CD8-positive, alpha-beta memory T cell (primary cell): Measurements from ENCODE around the gene ACACB. TPM values are rescaled to one million over a fixed set of nuclear protein-coding genes. Genes with fewer than 3 reads are reported as not detected.

Experiments used
- CTCF ChIA-PET: fragments of 350-600 bp; sonication (Branson Sonifier 250); formaldehyde crosslinking; loops from one replicate; lab custom pipeline; 2021; ENCODE audit warnings: antibody characterized with exemption; lab: Charles Lee
- POLR2A ChIA-PET: fragments of 350-600 bp; sonication (Branson Sonifier 250); formaldehyde crosslinking; loops from one replicate; lab custom pipeline; 2021; ENCODE audit warnings: antibody characterized with exemption; lab: Charles Lee
- DNase-seq, 5 donors: peaks; one replicate each; pipeline versions ENCODE4 v3.0.0 to v3.0.0-alpha.2; 2020 to 2022; ENCODE audit warnings: mixed read lengths in 1 of 5
- H3K27ac ChIP-seq: one replicate; pipeline ENCODE4 v1.7.0; 2013; ENCODE audit warnings: low read depth, mild to moderate bottlenecking, low read length, moderate library complexity
- H3K27me3 ChIP-seq: 2 replicates; pipeline ENCODE4 v1.7.0; 2013; ENCODE audit warnings: low read length, mild to moderate bottlenecking; ENCODE audit not compliant: insufficient read depth, poor library complexity, severe bottlenecking
- H3K36me3 ChIP-seq: 2 replicates; pipeline ENCODE4 v1.7.0; 2013; ENCODE audit warnings: mild to moderate bottlenecking, low read length, moderate library complexity; ENCODE audit not compliant: insufficient read depth
- H3K4me1 ChIP-seq: 2 replicates; pipeline ENCODE4 v1.7.0; 2013; ENCODE audit warnings: mild to moderate bottlenecking, low read length, moderate library complexity; ENCODE audit not compliant: insufficient read depth
- H3K4me3 ChIP-seq: 2 replicates; pipeline ENCODE4 v1.7.0; 2013; ENCODE audit warnings: mild to moderate bottlenecking, low read length
- H3K9me3 ChIP-seq: 2 replicates; pipeline ENCODE4 v1.7.0; 2013; ENCODE audit warnings: mild to moderate bottlenecking, low read length
- H3K27ac Mint-ChIP-seq, 8 donors: one replicate each; pipeline ENCODE4 v1.8.0; 2020 to 2021; ENCODE audit warnings: mixed read lengths in 8 of 8, mild to moderate bottlenecking in 6 of 8, inconsistent platforms in 3 of 8, moderate library complexity in 3 of 8
- H3K27me3 Mint-ChIP-seq, 2 donors: one replicate each; pipeline ENCODE4 v1.8.0; 2020 to 2021; ENCODE audit warnings: mixed read lengths in 2 of 2, mild to moderate bottlenecking in 1 of 2, moderate library complexity in 1 of 2
- H3K36me3 Mint-ChIP-seq, 3 donors: one replicate each; pipeline ENCODE4 v1.8.0; 2020 to 2021; ENCODE audit warnings: mixed read lengths in 3 of 3, inconsistent platforms in 1 of 3, mild to moderate bottlenecking in 1 of 3
- H3K4me1 Mint-ChIP-seq, 3 donors: one replicate each; pipeline ENCODE4 v1.8.0; 2020 to 2021; ENCODE audit warnings: mixed read lengths in 3 of 3, inconsistent platforms in 1 of 3, mild to moderate bottlenecking in 1 of 3
- H3K4me3 Mint-ChIP-seq, 7 donors: one replicate each; pipeline ENCODE4 v1.8.0; 2020 to 2021; ENCODE audit warnings: mixed read lengths in 7 of 7, mild to moderate bottlenecking in 6 of 7, moderate library complexity in 4 of 7, inconsistent platforms in 2 of 7
- H3K9me3 Mint-ChIP-seq, 5 donors: one replicate each; pipeline ENCODE4 v1.8.0; 2020 to 2022; ENCODE audit warnings: mixed read lengths in 5 of 5, mild to moderate bottlenecking in 3 of 5, moderate library complexity in 2 of 5, inconsistent platforms in 1 of 5
- polyA plus RNA-seq: library from polyadenylated mRNA; unstranded; fragments of 300-500 nt; fragmentation: Illumina TruSeq; gene quantifications from one replicate; pipeline ENCODE4 v1.2.3, GENCODE V29; 2021
- total RNA-seq, 2 experiments: library from RNA; stranded (reverse); gene quantifications; one replicate each; pipeline ENCODE4 v1.2.3, GENCODE V29; 2021

ACACB gene
- total and polyA plus RNA-seq, 3 experiments from 2014 or later = 1.4 to 7.9 (median 7.8) TPM

- CTCF ChIA-PET = no interaction called here
- Mint-ChIP-seq H3K4me1 (no peaks in the 10 kb centered on the region), H3K4me3 (no peak overlapping the region), H3K27ac (no peak overlapping the region), H3K36me3 (peaks cover 13 to 68% (median 20%) of the 10 kb centered on the region in 3 donors), H3K9me3 (peaks cover 0 to 6% (median 0%) of the 10 kb centered on the region in 5 donors), H3K27me3 (no peaks in the 10 kb centered on the region)
- Histone ChIP-seq H3K27me3 (no peaks in the 10 kb centered on the region), H3K4me1 (no peaks in the 10 kb centered on the region), H3K36me3 (no peaks in the 10 kb centered on the region), H3K4me3 (no peak overlapping the region), H3K27ac (no peak overlapping the region), H3K9me3 (no peaks in the 10 kb centered on the region)
- POLR2A ChIA-PET = no interaction called here
- DNase-seq = no peak
Observed at GRCh38 chr12:109193896-109194295, 77.5 kb downstream of the ACACB start.

GRCh38 chr12:109196332-109196731 lies 79.9 kb downstream of the ACACB start:
- POLR2A ChIA-PET = no interaction called here
- no peaks in the 10 kb centered on the region for H3K27me3 Mint-ChIP-seq
- H3K4me1 ChIP-seq = no peaks in the 10 kb centered on the region
- CTCF ChIA-PET = no interaction called here
- H3K4me3 Mint-ChIP-seq = no peak overlapping the region
- no peak overlapping the region for H3K4me3 ChIP-seq
- H3K27ac Mint-ChIP-seq = no peak overlapping the region
- H3K27ac ChIP-seq = no peak overlapping the region
- H3K27me3 ChIP-seq = no peaks in the 10 kb centered on the region
- no peaks in the 10 kb centered on the region for H3K4me1 Mint-ChIP-seq
- H3K9me3 Mint-ChIP-seq = peaks cover 0 to 6% (median 0%) of the 10 kb centered on the region in 5 donors
- H3K36me3 ChIP-seq = no peaks in the 10 kb centered on the region
- peaks cover 13 to 77% (median 20%) of the 10 kb centered on the region in 3 donors for H3K36me3 Mint-ChIP-seq
- H3K9me3 ChIP-seq = no peaks in the 10 kb centered on the region
- no peak for DNase-seq

DNA sequence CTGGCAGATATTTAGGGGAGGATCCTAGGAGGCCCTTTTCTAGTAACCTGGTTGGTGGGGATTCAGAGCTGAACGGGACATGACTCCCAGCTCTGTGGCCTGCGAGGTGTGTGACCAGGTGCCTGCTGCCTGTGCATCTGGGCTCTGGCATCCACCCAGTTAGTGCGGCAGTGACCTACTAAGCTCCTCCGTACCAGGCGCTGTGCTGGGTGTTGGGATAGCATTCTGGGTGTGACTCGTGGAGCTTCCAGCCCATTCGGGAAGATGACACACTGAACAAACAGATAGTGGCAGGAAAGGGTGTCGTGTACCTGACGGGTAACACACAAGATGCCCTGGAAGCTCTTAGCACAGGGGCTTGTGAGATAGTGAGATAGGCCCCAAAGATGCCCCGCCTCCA lies 80.9 kb downstream of the ACACB start:
- Histone ChIP-seq H3K36me3 (no peaks in the 10 kb centered on the region), H3K27me3 (no peaks in the 10 kb centered on the region), H3K4me1 (no peaks in the 10 kb centered on the region), H3K27ac (no peak overlapping the region), H3K9me3 (no peaks in the 10 kb centered on the region), H3K4me3 (no peak overlapping the region)
- ChIA-PET CTCF (no interaction called here), POLR2A (no interaction called here)
- Mint-ChIP-seq H3K4me3 (no peak overlapping the region), H3K4me1 (no peaks in the 10 kb centered on the region), H3K27ac (peak overlapping the region in 1 of 8 donors; percentile 70), H3K27me3 (no peaks in the 10 kb centered on the region), H3K36me3 (peaks cover 13 to 76% (median 16%) of the 10 kb centered on the region in 3 donors), H3K9me3 (peaks cover 0 to 6% (median 0%) of the 10 kb centered on the region in 5 donors)
- no peak for DNase-seq

DNA sequence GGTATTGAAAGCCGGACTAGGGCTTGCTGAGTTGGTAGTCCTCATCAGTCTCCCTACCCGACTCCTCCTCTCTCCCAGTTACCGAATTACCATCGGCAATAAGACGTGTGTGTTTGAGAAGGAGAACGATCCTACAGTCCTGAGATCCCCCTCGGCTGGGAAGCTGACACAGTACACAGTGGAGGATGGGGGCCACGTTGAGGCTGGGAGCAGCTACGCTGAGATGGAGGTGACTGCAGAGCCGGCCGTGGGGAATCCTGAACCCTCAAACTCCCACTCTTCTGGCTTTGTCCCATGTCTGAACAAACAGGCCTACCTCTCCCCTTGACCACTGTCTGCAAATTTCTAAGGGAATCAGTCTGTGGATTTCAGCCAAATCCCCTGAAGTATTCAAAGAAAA lies 82.9 kb downstream of the ACACB start:
- POLR2A ChIA-PET = no interaction called here
- H3K36me3 Mint-ChIP-seq = peaks cover 18 to 69% (median 23%) of the 10 kb centered on the region in 3 donors
- no peaks in the 10 kb centered on the region for H3K27me3 Mint-ChIP-seq
- no peaks in the 10 kb centered on the region for H3K4me1 Mint-ChIP-seq
- CTCF ChIA-PET = interaction anchor here (0.7 kb wide), 1 partner anchor 79 kb away, joined by 3 read pairs; no protein-coding TSS in a partner anchor
- no peak for DNase-seq
- peaks cover 0 to 6% (median 0%) of the 10 kb centered on the region in 5 donors for H3K9me3 Mint-ChIP-seq
- Histone ChIP-seq H3K4me3 (no peak overlapping the region), H3K4me1 (no peaks in the 10 kb centered on the region), H3K36me3 (no peaks in the 10 kb centered on the region), H3K9me3 (no peaks in the 10 kb centered on the region), H3K27me3 (no peaks in the 10 kb centered on the region), H3K27ac (no peak overlapping the region)
- no peak overlapping the region for H3K4me3 Mint-ChIP-seq
- H3K27ac Mint-ChIP-seq = no peak overlapping the region

- Mint-ChIP-seq H3K36me3 (peaks cover 13 to 64% (median 15%) of the 10 kb centered on the region in 3 donors), H3K27me3 (no peaks in the 10 kb centered on the region), H3K4me3 (no peak overlapping the region), H3K9me3 (peaks cover 0 to 2% (median 0%) of the 10 kb centered on the region in 5 donors), H3K4me1 (no peaks in the 10 kb centered on the region), H3K27ac (no peak overlapping the region)
- H3K4me1 ChIP-seq = no peaks in the 10 kb centered on the region
- H3K9me3 ChIP-seq = no peaks in the 10 kb centered on the region
- DNase-seq = no peak
- no peak overlapping the region for H3K27ac ChIP-seq
- no peaks in the 10 kb centered on the region for H3K36me3 ChIP-seq
- ChIA-PET POLR2A (no interaction called here), CTCF (no interaction called here)
- H3K27me3 ChIP-seq = no peaks in the 10 kb centered on the region
- H3K4me3 ChIP-seq = no peak overlapping the region
Observed at GRCh38 chr12:109200825-109201495, 84.6 kb downstream of the ACACB start.

DNA sequence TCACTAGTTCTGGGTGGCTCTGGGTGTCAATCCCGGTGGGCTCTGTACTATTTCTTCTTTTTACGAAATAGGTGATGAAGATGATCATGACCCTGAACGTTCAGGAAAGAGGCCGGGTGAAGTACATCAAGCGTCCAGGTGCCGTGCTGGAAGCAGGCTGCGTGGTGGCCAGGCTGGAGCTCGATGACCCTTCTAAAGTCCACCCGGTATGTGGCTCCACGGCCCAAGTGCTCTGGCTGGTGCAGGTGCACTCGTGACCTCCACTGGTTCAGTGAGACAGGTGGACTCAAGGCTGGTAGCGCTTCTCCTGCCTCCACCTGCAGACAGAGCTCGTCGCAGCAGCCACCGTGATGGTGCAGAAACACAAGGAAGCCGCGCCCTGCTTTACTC lies 85.1 kb downstream of the ACACB start:
- H3K4me3 ChIP-seq = no peak overlapping the region
- Mint-ChIP-seq H3K9me3 (no peaks in the 10 kb centered on the region), H3K27ac (no peak overlapping the region), H3K36me3 (peaks cover 9 to 61% (median 10%) of the 10 kb centered on the region in 3 donors), H3K4me3 (no peak overlapping the region), H3K27me3 (no peaks in the 10 kb centered on the region), H3K4me1 (no peaks in the 10 kb centered on the region)
- CTCF ChIA-PET = no interaction called here
- H3K9me3 ChIP-seq = no peaks in the 10 kb centered on the region
- POLR2A ChIA-PET = no interaction called here
- H3K27ac ChIP-seq = no peak overlapping the region
- no peak for DNase-seq
- no peaks in the 10 kb centered on the region for H3K27me3 ChIP-seq
- no peaks in the 10 kb centered on the region for H3K36me3 ChIP-seq
- H3K4me1 ChIP-seq = no peaks in the 10 kb centered on the region

- CTCF ChIA-PET = no interaction called here
- no peaks in the 10 kb centered on the region for H3K4me1 Mint-ChIP-seq
- H3K27me3 Mint-ChIP-seq = no peaks in the 10 kb centered on the region
- peaks cover 9 to 65% (median 13%) of the 10 kb centered on the region in 3 donors for H3K36me3 Mint-ChIP-seq
- no peak overlapping the region for H3K4me3 ChIP-seq
- no peak overlapping the region for H3K27ac Mint-ChIP-seq
- H3K4me3 Mint-ChIP-seq = no peak overlapping the region
- POLR2A ChIA-PET = no interaction called here
- no peaks in the 10 kb centered on the region for H3K36me3 ChIP-seq
- no peaks in the 10 kb centered on the region for H3K27me3 ChIP-seq
- H3K27ac ChIP-seq = no peak overlapping the region
- no peak for DNase-seq
- H3K9me3 Mint-ChIP-seq = no peaks in the 10 kb centered on the region
- no peaks in the 10 kb centered on the region for H3K4me1 ChIP-seq
- no peaks in the 10 kb centered on the region for H3K9me3 ChIP-seq
Observed at GRCh38 chr12:109202770-109203169, 86.4 kb downstream of the ACACB start.

DNA sequence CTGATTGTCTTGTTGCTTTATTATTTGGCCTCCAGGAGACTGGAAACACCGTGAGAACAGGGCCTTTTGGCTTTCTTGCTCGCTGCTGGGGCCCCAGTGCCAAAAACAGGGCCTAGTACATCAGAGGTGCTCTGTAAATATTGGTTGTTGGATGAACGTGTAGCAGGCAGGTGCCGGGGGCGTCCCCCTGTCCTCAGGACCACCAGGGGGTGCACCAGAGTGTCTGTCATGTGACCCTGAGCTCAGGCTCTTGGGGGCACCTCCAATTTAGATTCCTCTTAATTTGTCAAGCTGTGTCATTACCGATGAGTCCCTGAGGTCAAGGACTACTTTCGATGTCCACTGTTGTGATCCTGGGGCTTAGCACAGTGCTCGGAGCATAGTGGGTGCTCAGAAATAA lies 87.1 kb downstream of the ACACB start:
- H3K27ac ChIP-seq = no peak overlapping the region
- H3K27me3 ChIP-seq = no peaks in the 10 kb centered on the region
- peaks cover 9 to 69% (median 13%) of the 10 kb centered on the region in 3 donors for H3K36me3 Mint-ChIP-seq
- H3K4me3 Mint-ChIP-seq = no peak overlapping the region
- no peak overlapping the region for H3K27ac Mint-ChIP-seq
- no peaks in the 10 kb centered on the region for H3K9me3 ChIP-seq
- ChIA-PET POLR2A (no interaction called here), CTCF (no interaction called here)
- no peaks in the 10 kb centered on the region for H3K9me3 Mint-ChIP-seq
- H3K4me1 Mint-ChIP-seq = no peaks in the 10 kb centered on the region
- H3K4me3 ChIP-seq = no peak overlapping the region
- DNase-seq = no peak
- no peaks in the 10 kb centered on the region for H3K36me3 ChIP-seq
- no peaks in the 10 kb centered on the region for H3K4me1 ChIP-seq
- no peaks in the 10 kb centered on the region for H3K27me3 Mint-ChIP-seq
